ENCODE results near the gene ARHGAP6. TPM values are rescaled to one million over a fixed set of nuclear protein-coding genes. Genes with fewer than 3 reads are reported as not detected.

Gene ARHGAP6
- total RNA-seq, 1 experiment from 2014 or later: 0.07 TPM

DNA sequence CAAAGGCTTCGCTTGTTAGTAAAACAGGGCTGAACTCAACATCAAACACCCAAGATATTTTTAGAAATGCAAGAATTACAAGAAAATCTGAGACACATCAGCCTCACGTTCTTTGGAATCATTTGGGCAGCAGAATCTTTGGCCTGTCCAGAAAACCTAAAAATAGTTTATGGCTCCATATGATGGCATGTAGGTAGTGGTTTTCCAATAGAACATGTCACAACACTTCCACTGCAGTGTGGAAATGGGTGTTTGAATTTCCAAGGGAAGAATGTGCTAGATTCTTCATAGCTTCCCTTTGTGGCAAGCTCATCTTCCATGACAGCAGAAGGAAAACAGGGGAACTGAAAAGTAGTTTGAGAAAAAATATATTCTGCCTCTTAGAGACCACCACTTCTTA lies 118.8 kb downstream of the ARHGAP6 start:
- Mint-ChIP-seq H3K4me1 (no peaks in the 10 kb centered on the region), H3K27ac (no peak overlapping the region), H3K4me3 (no peak overlapping the region), H3K9me3 (peaks cover 53 to 71% of the 10 kb centered on the region in 2 experiments), H3K27me3 (ENCODE audit: low read depth) (peaks cover 33% of the 10 kb centered on the region), H3K36me3 (ENCODE audit: insufficient read depth in 1 of 3, low read depth in 3 of 3) (no peaks in the 10 kb centered on the region)
- H4K5ac ChIP-seq (ENCODE audit: insufficient read length, low read depth, low read length): no peak overlapping the region
- no peak overlapping the region for H3K27ac ChIP-seq (ENCODE audit: insufficient read length, low read depth, low read length)
- H4K8ac ChIP-seq (replicated peaks; ENCODE audit: insufficient read length, low read depth, low read length): no peak overlapping the region
- H3K23ac ChIP-seq (ENCODE audit: insufficient read length, low read depth, low read length): no peak overlapping the region
- H2BK20ac ChIP-seq (ENCODE audit: low read depth, low read length, poor library complexity, severe bottlenecking): no peak overlapping the region
- no peak overlapping the region for H3K4me2 ChIP-seq (ENCODE audit: insufficient read depth, insufficient read length, low read length)
- H3K27me3 ChIP-seq (ENCODE audit: insufficient read depth, low read length): no peaks in the 10 kb centered on the region
- WGBS (ENCODE audit: extremely low coverage, insufficient read length, low lambda C conversion rate): no CpG with 5 or more reads among the region's 2 CpGs
- no peaks in the 10 kb centered on the region for H3K23me2 ChIP-seq (ENCODE audit: insufficient read length, low read depth, low read length, poor library complexity, severe bottlenecking)
- no peaks in the 10 kb centered on the region for H3K4me1 ChIP-seq (ENCODE audit: insufficient read depth, low read length)
- H4K91ac ChIP-seq (ENCODE audit: insufficient read length, low read depth, low read length): no peak overlapping the region
- DNase-seq: no peak
- no peak overlapping the region for H2AFZ ChIP-seq (ENCODE audit: low read length)
- H3K79me2 ChIP-seq (ENCODE audit: insufficient read depth, low read length): no peaks in the 10 kb centered on the region
- no peak overlapping the region for H2BK5ac ChIP-seq (ENCODE audit: insufficient read length, low read length)
- no peak overlapping the region for H2BK12ac ChIP-seq (ENCODE audit: insufficient read length, low read depth, low read length)
- no peak overlapping the region for H3K14ac ChIP-seq (ENCODE audit: insufficient read depth, low read length)
- no peak overlapping the region for H2BK15ac ChIP-seq (ENCODE audit: low read depth, low read length)
- no peak overlapping the region for H2BK120ac ChIP-seq (ENCODE audit: low read depth, low read length, poor library complexity, severe bottlenecking)
- H3K79me1 ChIP-seq (ENCODE audit: insufficient read depth, low read depth, low read length, poor library complexity, severe bottlenecking): no peaks in the 10 kb centered on the region
- H4K20me1 ChIP-seq (ENCODE audit: control insufficient read depth, insufficient read depth, insufficient read length): no peaks in the 10 kb centered on the region
- H2AK5ac ChIP-seq (ENCODE audit: insufficient read length, low read length): no peak overlapping the region
- H3K9ac ChIP-seq (ENCODE audit: extremely low read depth, insufficient read length, low read length): no peak overlapping the region
- no peak overlapping the region for H3K18ac ChIP-seq (ENCODE audit: insufficient read length, low read depth, low read length)
- H3K56ac ChIP-seq (ENCODE audit: insufficient read length, low read depth, low read length): no peak overlapping the region
- H3T11ph ChIP-seq (ENCODE audit: low read length): no peak overlapping the region
- TF ChIP-seq, protein P1, sequence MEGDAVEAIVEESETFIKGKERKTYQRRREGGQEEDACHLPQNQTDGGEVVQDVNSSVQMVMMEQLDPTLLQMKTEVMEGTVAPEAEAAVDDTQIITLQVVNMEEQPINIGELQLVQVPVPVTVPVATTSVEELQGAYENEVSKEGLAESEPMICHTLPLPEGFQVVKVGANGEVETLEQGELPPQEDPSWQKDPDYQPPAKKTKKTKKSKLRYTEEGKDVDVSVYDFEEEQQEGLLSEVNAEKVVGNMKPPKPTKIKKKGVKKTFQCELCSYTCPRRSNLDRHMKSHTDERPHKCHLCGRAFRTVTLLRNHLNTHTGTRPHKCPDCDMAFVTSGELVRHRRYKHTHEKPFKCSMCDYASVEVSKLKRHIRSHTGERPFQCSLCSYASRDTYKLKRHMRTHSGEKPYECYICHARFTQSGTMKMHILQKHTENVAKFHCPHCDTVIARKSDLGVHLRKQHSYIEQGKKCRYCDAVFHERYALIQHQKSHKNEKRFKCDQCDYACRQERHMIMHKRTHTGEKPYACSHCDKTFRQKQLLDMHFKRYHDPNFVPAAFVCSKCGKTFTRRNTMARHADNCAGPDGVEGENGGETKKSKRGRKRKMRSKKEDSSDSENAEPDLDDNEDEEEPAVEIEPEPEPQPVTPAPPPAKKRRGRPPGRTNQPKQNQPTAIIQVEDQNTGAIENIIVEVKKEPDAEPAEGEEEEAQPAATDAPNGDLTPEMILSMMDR (conservative IDR thresholded peaks at IDR 0.05): no peak
- H3K9me3 ChIP-seq (ENCODE audit: control insufficient read depth, low read depth, low read length): peaks cover 6% of the 10 kb centered on the region
- H3K4ac ChIP-seq (ENCODE audit: low read depth, low read length): no peak overlapping the region

Data from H9 (cell line).